Mesendoderm (in vitro differentiated cells): ENCODE measurements around the gene NRG3.
A peak's percentile ranks its signal among the peaks of the same experiment; 100 is the strongest.

Experiments
- DNase-seq: peaks from one replicate; pipeline ENCODE4 v3.0.0; 2013
- H2AK5ac ChIP-seq: 2 replicates; pipeline ENCODE4 v1.6.1; 2013; ENCODE audit warnings: low read length, inconsistent platforms
- H2BK120ac ChIP-seq: 2 replicates; pipeline ENCODE4 v1.6.1; 2013; ENCODE audit warnings: low read depth, mild to moderate bottlenecking, low read length, moderate library complexity, mixed read lengths
- H2BK15ac ChIP-seq: replicated peaks from 2 replicates; pipeline ENCODE4 v1.6.1; 2013; ENCODE audit warnings: low read depth, mild to moderate bottlenecking, moderate library complexity
- H2BK5ac ChIP-seq: 2 replicates; pipeline ENCODE4 v1.6.1; 2013; ENCODE audit warnings: low read length, inconsistent platforms
- H3K18ac ChIP-seq: 2 replicates; pipeline ENCODE4 v1.6.1; 2013; ENCODE audit warnings: mild to moderate bottlenecking, low read length, mixed read lengths
- H3K23ac ChIP-seq: one replicate; pipeline ENCODE4 v1.6.1; 2013; ENCODE audit warnings: low read length
- H3K27ac ChIP-seq: 2 replicates; pipeline ENCODE4 v1.5.1; 2013; ENCODE audit warnings: low read depth, mild to moderate bottlenecking, inconsistent platforms, low read length, moderate library complexity
- H3K27me3 ChIP-seq: 2 replicates; pipeline ENCODE4 v1.6.1; 2013; ENCODE audit warnings: low read length, control low read depth, mild to moderate bottlenecking, inconsistent platforms; ENCODE audit not compliant: insufficient read depth, poor library complexity
- H3K36me3 ChIP-seq: 2 replicates; pipeline ENCODE4 v1.6.1; 2013; ENCODE audit warnings: low read length, inconsistent platforms; ENCODE audit not compliant: control insufficient read depth, insufficient read depth
- H3K4ac ChIP-seq: one replicate; pipeline ENCODE4 v1.6.1; 2013; ENCODE audit warnings: low read depth, mild to moderate bottlenecking, low read length, moderate library complexity
- H3K4me1 ChIP-seq: 2 replicates; pipeline ENCODE4 v1.6.1; 2013; ENCODE audit warnings: low read depth, low read length, inconsistent platforms; ENCODE audit not compliant: control insufficient read depth
- H3K4me2 ChIP-seq: 2 replicates; pipeline ENCODE4 v1.6.1; 2013; ENCODE audit warnings: low read length
- H3K4me3 ChIP-seq: 2 replicates; pipeline ENCODE4 v1.5.1; 2013; ENCODE audit warnings: mild to moderate bottlenecking, low read length
- H3K56ac ChIP-seq: one replicate; pipeline ENCODE4 v1.6.1; 2013; ENCODE audit warnings: low read length
- H3K79me1 ChIP-seq: 2 replicates; pipeline ENCODE4 v1.6.1; 2013; ENCODE audit warnings: low read length, inconsistent platforms
- H3K79me2 ChIP-seq: 2 replicates; pipeline ENCODE4 v1.6.1; 2013; ENCODE audit warnings: mild to moderate bottlenecking, low read length; ENCODE audit not compliant: control insufficient read depth, insufficient read depth
- H3K9ac ChIP-seq: 2 replicates; pipeline ENCODE4 v1.6.1; 2013; ENCODE audit warnings: low read length, inconsistent platforms
- H4K5ac ChIP-seq: one replicate; pipeline ENCODE4 v1.6.1; 2013; ENCODE audit warnings: low read length
- H4K8ac ChIP-seq: one replicate; pipeline ENCODE4 v1.6.1; 2013; ENCODE audit warnings: low read depth, mild to moderate bottlenecking, control low read depth, low read length, moderate library complexity
- WGBS: extraction: QIAGEN DNeasy Blood & Tissue Kit; methylation state at CpG from one replicate; pipeline ENCODE4 v1.1.7; 2013; ENCODE audit warnings: low lambda C conversion rate, missing lambda C conversion rate; ENCODE audit not compliant: insufficient coverage; ENCODE audit errors: extremely low coverage; 5-methylcytosine and 5-hydroxymethylcytosine counted together

The NRG3 gene

GRCh38 chr10:82171899-82172298 lies 296.9 kb downstream of the NRG3 start:
- H3K9ac ChIP-seq: no peak overlapping the region
- no CpG with 5 or more reads among the region's 3 CpGs for WGBS
- no peaks in the 10 kb centered on the region for H3K79me1 ChIP-seq
- no peak overlapping the region for H2AK5ac ChIP-seq
- H3K56ac ChIP-seq: no peak overlapping the region
- H2BK5ac ChIP-seq: no peak overlapping the region
- no peaks in the 10 kb centered on the region for H3K36me3 ChIP-seq
- no peak overlapping the region for H2BK120ac ChIP-seq
- H3K27ac ChIP-seq: no peak overlapping the region
- no peak for DNase-seq
- no peak overlapping the region for H3K4ac ChIP-seq
- H3K18ac ChIP-seq: no peak overlapping the region
- H3K4me3 ChIP-seq: no peak overlapping the region
- no peak overlapping the region for H4K5ac ChIP-seq
- no peaks in the 10 kb centered on the region for H3K4me1 ChIP-seq
- H3K27me3 ChIP-seq: no peaks in the 10 kb centered on the region
- no peak overlapping the region for H4K8ac ChIP-seq
- H2BK15ac ChIP-seq: no peak overlapping the region
- no peak overlapping the region for H3K23ac ChIP-seq
- H3K79me2 ChIP-seq: no peaks in the 10 kb centered on the region
- H3K4me2 ChIP-seq: no peak overlapping the region

- no CpG with 5 or more reads among the region's 3 CpGs for WGBS
- Histone ChIP-seq H3K27me3 (no peaks in the 10 kb centered on the region), H3K18ac (no peak overlapping the region), H2BK5ac (no peak overlapping the region), H3K56ac (no peak overlapping the region), H3K4me1 (no peaks in the 10 kb centered on the region), H4K8ac (no peak overlapping the region), H3K4ac (no peak overlapping the region), H3K27ac (no peak overlapping the region), H2AK5ac (no peak overlapping the region), H2BK15ac (no peak overlapping the region), H3K79me2 (no peaks in the 10 kb centered on the region), H3K9ac (no peak overlapping the region), H3K79me1 (no peaks in the 10 kb centered on the region), H2BK120ac (no peak overlapping the region), H4K5ac (no peak overlapping the region), H3K36me3 (no peaks in the 10 kb centered on the region), H3K4me2 (no peak overlapping the region), H3K4me3 (no peak overlapping the region), H3K23ac (no peak overlapping the region)
- no peak for DNase-seq
Measured at GRCh38 chr10:82176587-82176986, 301.6 kb downstream of the NRG3 start.

GRCh38 chr10:82190432-82191260 lies 315.7 kb downstream of the NRG3 start:
- Histone ChIP-seq H3K79me2 (no peaks in the 10 kb centered on the region), H3K18ac (no peak overlapping the region), H2AK5ac (no peak overlapping the region), H4K5ac (no peak overlapping the region), H4K8ac (no peak overlapping the region), H2BK15ac (no peak overlapping the region), H3K4ac (no peak overlapping the region), H2BK120ac (no peak overlapping the region), H3K4me1 (no peaks in the 10 kb centered on the region), H3K4me3 (no peak overlapping the region), H3K9ac (no peak overlapping the region), H3K23ac (no peak overlapping the region), H2BK5ac (no peak overlapping the region), H3K36me3 (no peaks in the 10 kb centered on the region), H3K27ac (no peak overlapping the region), H3K56ac (no peak overlapping the region), H3K27me3 (no peaks in the 10 kb centered on the region), H3K4me2 (no peak overlapping the region), H3K79me1 (no peaks in the 10 kb centered on the region)
- WGBS: no CpG with 5 or more reads among the region's 5 CpGs
- DNase-seq: peak; percentile 30

- H2AK5ac ChIP-seq: no peak overlapping the region
- no peaks in the 10 kb centered on the region for H3K79me2 ChIP-seq
- no peak overlapping the region for H3K4ac ChIP-seq
- no peak overlapping the region for H4K8ac ChIP-seq
- no peak overlapping the region for H3K23ac ChIP-seq
- H3K56ac ChIP-seq: no peak overlapping the region
- no peak for DNase-seq
- H3K36me3 ChIP-seq: no peaks in the 10 kb centered on the region
- no peak overlapping the region for H3K27ac ChIP-seq
- H3K4me3 ChIP-seq: no peak overlapping the region
- no peak overlapping the region for H3K4me2 ChIP-seq
- no peaks in the 10 kb centered on the region for H3K79me1 ChIP-seq
- no peak overlapping the region for H2BK5ac ChIP-seq
- no peak overlapping the region for H4K5ac ChIP-seq
- no CpG with 5 or more reads among the region's 2 CpGs for WGBS
- H3K9ac ChIP-seq: no peak overlapping the region
- no peak overlapping the region for H3K18ac ChIP-seq
- H2BK15ac ChIP-seq: no peak overlapping the region
- no peaks in the 10 kb centered on the region for H3K27me3 ChIP-seq
- H3K4me1 ChIP-seq: no peaks in the 10 kb centered on the region
- no peak overlapping the region for H2BK120ac ChIP-seq
Measured at GRCh38 chr10:82191653-82192052, 316.7 kb downstream of the NRG3 start.

- no peak overlapping the region for H3K56ac ChIP-seq
- H3K27me3 ChIP-seq: no peaks in the 10 kb centered on the region
- H2BK5ac ChIP-seq: no peak overlapping the region
- no peak overlapping the region for H2BK15ac ChIP-seq
- no peak overlapping the region for H3K9ac ChIP-seq
- H3K79me1 ChIP-seq: no peaks in the 10 kb centered on the region
- H2BK120ac ChIP-seq: no peak overlapping the region
- H4K8ac ChIP-seq: no peak overlapping the region
- no peak overlapping the region for H4K5ac ChIP-seq
- no peaks in the 10 kb centered on the region for H3K79me2 ChIP-seq
- no CpG with 5 or more reads among the region's 2 CpGs for WGBS
- no peak overlapping the region for H3K4me3 ChIP-seq
- H2AK5ac ChIP-seq: no peak overlapping the region
- no peak overlapping the region for H3K18ac ChIP-seq
- no peaks in the 10 kb centered on the region for H3K36me3 ChIP-seq
- DNase-seq: no peak
- no peak overlapping the region for H3K23ac ChIP-seq
- no peak overlapping the region for H3K4me2 ChIP-seq
- H3K4ac ChIP-seq: no peak overlapping the region
- no peak overlapping the region for H3K27ac ChIP-seq
- H3K4me1 ChIP-seq: no peaks in the 10 kb centered on the region
Measured at GRCh38 chr10:82192665-82193064, 317.7 kb downstream of the NRG3 start.

GRCh38 chr10:82194419-82194818 lies 319.4 kb downstream of the NRG3 start:
- Histone ChIP-seq H3K27ac (no peak overlapping the region), H2BK5ac (no peak overlapping the region), H3K27me3 (no peaks in the 10 kb centered on the region), H3K23ac (no peak overlapping the region), H3K79me2 (no peaks in the 10 kb centered on the region), H3K56ac (no peak overlapping the region), H3K4me2 (no peak overlapping the region), H2AK5ac (no peak overlapping the region), H3K4me3 (no peak overlapping the region), H2BK120ac (no peak overlapping the region), H3K18ac (no peak overlapping the region), H3K4me1 (no peaks in the 10 kb centered on the region), H4K8ac (no peak overlapping the region), H3K4ac (no peak overlapping the region), H3K79me1 (no peaks in the 10 kb centered on the region), H4K5ac (no peak overlapping the region), H2BK15ac (no peak overlapping the region), H3K9ac (no peak overlapping the region), H3K36me3 (no peaks in the 10 kb centered on the region)
- DNase-seq: no peak
- WGBS: no CpG with 5 or more reads among the region's 7 CpGs
